K562 (cell line): ENCODE results near the gene TTC23L. TPM values are rescaled to one million over a fixed set of nuclear protein-coding genes. Genes with fewer than 3 reads are reported as not detected.
A peak's percentile ranks its signal among the peaks of the same experiment; 100 is the strongest.

Experiments used
- ATAC-seq: fragments of 200-7000 bp; cut with Tn5 transposase; 3 replicates; pipeline ENCODE4 v1.9.1; 2020; ENCODE audit warnings: moderate library complexity
- BruUV-seq: library from RNA; stranded (reverse); fragments of 400-500 nt; replicated peaks from 2 replicates; lab custom pipeline; 2021; lab: Mats Ljungman, UMichigan
- CTCF ChIA-PET: fragments of 300-600 bp; formaldehyde crosslinking; extraction: SDS; loops from one replicate; lab custom pipeline; 2021; ENCODE audit warnings: low intra/inter-chr PET ratio; lab: Yijun Ruan, JAX
- POLR2A ChIA-PET: fragments of 300-600, 350-650 bp; sonication (Branson Sonifier 250); formaldehyde crosslinking; extraction: SDS; loops from one replicate; lab custom pipeline; 2021; ENCODE audit warnings: antibody characterized with exemption, inconsistent platforms; lab: Yijun Ruan, JAX
- DNase-seq, 4 experiments: peaks; one replicate each; pipeline versions ENCODE4 v3.0.0 to v3.0.0-alpha.2; 2011 to 2018; ENCODE audit warnings: low spot score in 3 of 4, mixed read lengths in 3 of 4; ENCODE audit errors: extremely low read depth in 1 of 4
- FAIRE-seq: peaks from 2 replicates; lab custom pipeline; 2011; peaks lifted over from hg19 to GRCh38; lab: Jason Lieb, UNC
- H2AFZ ChIP-seq: 2 replicates; pipeline ENCODE4 v1.6.0; 2011; ENCODE audit warnings: low read depth, low read length, control low read depth, inconsistent platforms
- H3K27ac ChIP-seq: fragments of 200-600 bp; 3 replicates; pipeline ENCODE4 v1.8.0; 2011; ENCODE audit warnings: low read depth, mild to moderate bottlenecking, control low read depth, inconsistent platforms, low read length, moderate library complexity, mixed read lengths; ENCODE audit errors: extremely low read depth
- H3K27me3 ChIP-seq, 2 experiments: fragments of 300-600 bp in 1 of 2; 2 replicates in 1 of 2; 3 replicates in 1 of 2; pipeline versions ENCODE4 v1.6.0 to v1.8.0; 2011; ENCODE audit warnings: inconsistent platforms in 2 of 2, low read length in 2 of 2, mild to moderate bottlenecking in 1 of 2, mixed read lengths in 1 of 2, moderate library complexity in 1 of 2; ENCODE audit not compliant: control insufficient read depth in 2 of 2, insufficient read depth in 2 of 2
- H3K36me3 ChIP-seq: fragments of 300-600 bp; 3 replicates; pipeline ENCODE4 v1.8.0; 2011; ENCODE audit warnings: mild to moderate bottlenecking, low read length, inconsistent platforms; ENCODE audit not compliant: control insufficient read depth, insufficient read depth
- H3K4me1 ChIP-seq, 2 experiments: fragments of 200-600 bp in 1 of 2; replicated peaks in 1 of 2; 2 replicates in 1 of 2; 3 replicates in 1 of 2; pipeline versions ENCODE4 v1.5.1 to v1.8.0; 2011; ENCODE audit warnings: inconsistent platforms in 2 of 2, low read length in 2 of 2, mild to moderate bottlenecking in 1 of 2, mixed read lengths in 1 of 2, moderate library complexity in 1 of 2; ENCODE audit not compliant: control insufficient read depth in 2 of 2, insufficient read depth in 2 of 2
- H3K4me2 ChIP-seq: 2 replicates; pipeline ENCODE4 v1.6.1; 2011; ENCODE audit warnings: low read length, control low read depth, inconsistent platforms, mixed read lengths; ENCODE audit not compliant: insufficient read depth
- H3K4me3 ChIP-seq: fragments of 200-600 bp; sonication (generic), shearing (Covaris generic); 2 replicates; pipeline ENCODE4 v1.5.1; 2016; ENCODE audit warnings: control low read depth, inconsistent platforms
- H3K79me2 ChIP-seq: fragments of 200-600 bp; 3 replicates; pipeline ENCODE4 v1.8.0; 2011; ENCODE audit warnings: low read length, inconsistent platforms; ENCODE audit not compliant: control insufficient read depth, insufficient read depth
- H3K9ac ChIP-seq, 2 experiments: 2 replicates each; pipeline versions ENCODE4 v1.6.0 to v1.6.1; 2011; ENCODE audit warnings: low read depth in 2 of 2, low read length in 2 of 2, control low read depth in 1 of 2, inconsistent platforms in 1 of 2, mild to moderate bottlenecking in 1 of 2, mixed read lengths in 1 of 2; ENCODE audit not compliant: insufficient read depth in 1 of 2
- H3K9me1 ChIP-seq: one replicate; pipeline ENCODE4 v1.6.0; 2011; ENCODE audit warnings: inconsistent platforms, mild to moderate bottlenecking, low read length, moderate library complexity; ENCODE audit not compliant: control insufficient read depth, insufficient read depth
- H3K9me3 ChIP-seq: replicated peaks from 2 replicates; pipeline ENCODE4 v1.5.1; 2011; ENCODE audit warnings: low read depth, low read length, inconsistent platforms; ENCODE audit not compliant: control insufficient read depth, insufficient read depth
- H4K20me1 ChIP-seq: replicated peaks from 2 replicates; pipeline ENCODE4 v1.6.1; 2011; ENCODE audit warnings: low read length, inconsistent platforms, mixed read lengths; ENCODE audit not compliant: control insufficient read depth, insufficient read depth
- ARID3B ChIP-seq: fragments of 250-450 bp; sonication (Bioruptor Pico); IDR thresholded peaks from 2 replicates; pipeline ENCODE4 v1.4.0; 2020; ENCODE audit warnings: borderline replicate concordance
- FOXJ3 ChIP-seq: sonication (generic); formaldehyde crosslinking; IDR thresholded peaks from 2 replicates; pipeline ENCODE4 v1.4.0; 2020; ENCODE audit warnings: mild to moderate bottlenecking, missing genetic modification reagents
- FOXP1 ChIP-seq: sonication (generic); formaldehyde crosslinking; IDR thresholded peaks from 2 replicates; pipeline ENCODE4 v1.8.0; 2022; ENCODE audit warnings: mild to moderate bottlenecking, missing genetic modification reagents
- GABPA ChIP-seq: fragments of 200-800 bp; sonication (Bioruptor generic); conservative IDR thresholded peaks from 2 replicates; pipeline ENCODE4 v1.6.1; 2016; ENCODE audit warnings: low read depth, missing genetic modification characterization, missing compliant biosample characterization
- HMGN3 ChIP-seq: IDR thresholded peaks from 2 replicates; pipeline ENCODE4 v1.6.1; 2011; ENCODE audit warnings: borderline replicate concordance, low read depth, mild to moderate bottlenecking, mixed read lengths, low read length; ENCODE audit not compliant: insufficient read length; ENCODE audit errors: extremely low read depth
- IFI16 ChIP-seq: fragments of 250-450 bp; sonication (Bioruptor Pico); IDR thresholded peaks from 2 replicates; pipeline ENCODE4 v2.1.2; 2022; ENCODE audit warnings: mild to moderate bottlenecking, inconsistent platforms
- LCOR ChIP-seq: sonication (generic); formaldehyde crosslinking; IDR thresholded peaks from 2 replicates; pipeline ENCODE4 v1.8.0; 2022; ENCODE audit warnings: mild to moderate bottlenecking, missing genetic modification reagents
- MITF ChIP-seq: IDR thresholded peaks from 2 replicates; pipeline ENCODE4 v1.6.1; 2014; ENCODE audit warnings: antibody characterized with exemption
- PCBP1 ChIP-seq: fragments of 200-400 bp; formaldehyde crosslinking; IDR thresholded peaks from 2 replicates; pipeline ENCODE4 v1.6.1; 2018; ENCODE audit warnings: mild to moderate bottlenecking, low read depth, low read length; ENCODE audit not compliant: poor library complexity, severe bottlenecking
- SAP30 ChIP-seq: fragments of 200-600 bp; sonication (generic); IDR thresholded peaks from 2 replicates; pipeline ENCODE4 v1.6.1; 2012; ENCODE audit warnings: borderline replicate concordance, low read depth, mild to moderate bottlenecking, moderate library complexity, low read length, control low read depth, inconsistent platforms; ENCODE audit not compliant: insufficient read depth, poor library complexity, severe bottlenecking
- ZFPM2 ChIP-seq: fragments of 250-450 bp; sonication (Bioruptor Pico); IDR thresholded peaks from 2 replicates; pipeline ENCODE4 v1.5.1; 2022; ENCODE audit warnings: mild to moderate bottlenecking
- ZNF133 ChIP-seq: fragments of 250-450 bp; sonication (Bioruptor Pico); IDR thresholded peaks from 2 replicates; pipeline ENCODE4 v1.4.0; 2020; ENCODE audit warnings: mild to moderate bottlenecking
- ZNF609 ChIP-seq: sonication (generic); formaldehyde crosslinking; IDR thresholded peaks from 2 replicates; pipeline ENCODE4 v1.8.1; 2023; ENCODE audit warnings: missing genetic modification reagents, mild to moderate bottlenecking, borderline replicate concordance
- ZNF707 ChIP-seq: fragments of 250-450 bp; sonication (Bioruptor Pico); conservative IDR thresholded peaks from 2 replicates; pipeline ENCODE4 v1.8.0; 2022; ENCODE audit warnings: inconsistent platforms, mild to moderate bottlenecking, moderate library complexity
- WGBS: fragments of 100-300 bp; shearing (Covaris generic); methylation state at CpG from one replicate; pipeline ENCODE4 v1.1.6; 2016; ENCODE audit warnings: low coverage, mixed read lengths; ENCODE audit not compliant: insufficient coverage; ENCODE audit errors: missing lambda C conversion rate; 5-methylcytosine and 5-hydroxymethylcytosine counted together
- in situ Hi-C: fragments of 300-500 bp; cut with MboI; formaldehyde crosslinking; loops from 4 replicates; pipeline ENCODE4 v1.15.0; 2018; ENCODE audit warnings: inconsistent platforms, mixed read lengths
- intact Hi-C: fragments of 100-400 bp; cut with micrococcal nuclease; formaldehyde crosslinking; loops from 2 replicates; pipeline ENCODE4 v1.14.2; 2022
- polyA plus RNA-seq, 8 experiments: library from polyadenylated mRNA; depleted of rRNA in 4 of 8; stranded (reverse) in 5 of 8; unstranded in 3 of 8; fragments of >200 nt; fragmentation: Nextera tagmentation in 2 of 8; fragmentation: Illumina TruSeq in 1 of 8; extraction: Ambion mirVana in 2 of 8; extraction: Trizol in 1 of 8; gene quantifications; 2 replicates each; pipeline versions ENCODE4 v1.2.1 to v1.2.3, GENCODE V29; 2011 to 2014; ENCODE audit warnings: inconsistent platforms in 1 of 8, missing spikeins in 1 of 8
- total RNA-seq, 7 experiments: library from RNA; depleted of rRNA in 6 of 7; stranded (reverse); fragments of >200 nt in 6 of 7; fragmentation: Illumina TruSeq in 2 of 7; extraction: Trizol in 2 of 7; gene quantifications; 2 replicates each; pipeline versions ENCODE4 v1.2.1 to v1.2.3, GENCODE V29; 2011 to 2021; ENCODE audit warnings: low replicate concordance in 1 of 7

Gene TTC23L
- total and polyA plus RNA-seq, 9 of the 15 experiments (the other 6 are each of a cell fraction or from before 2014, with no cell fraction given): 0.03 to 0.32 (median 0.14) TPM; not detected in 2

GRCh38 chr5:34915856-34916192 is 76.9 kb downstream of the TTC23L start:
- under 1% methylated on average over 20 of the region's 20 CpGs for WGBS
- peaks cover 8% of the 10 kb centered on the region for H4K20me1 ChIP-seq
- peak overlapping the region; percentile 83 for H2AFZ ChIP-seq
- H3K27ac ChIP-seq: peak overlapping the region; percentile 95
- H3K9me3 ChIP-seq: no peaks in the 10 kb centered on the region
- peak overlapping the region; percentile 98 for H3K4me2 ChIP-seq
- no peak for FAIRE-seq
- BruUV-seq: TSS peak; percentile 67
- intact Hi-C loops (loop anchor here (1.0 to 5.0 kb wide), 3 partner anchors 13 to 219 kb away; partner anchors contain the start of gene DNAJC21), in situ Hi-C loops (loop anchor here (25.0 kb wide), 1 partner anchor 1454 kb away; no protein-coding TSS in a partner anchor)
- peaks cover 8 to 10% of the 10 kb centered on the region in 2 experiments; a peak in 4 of 5 replicates for H3K4me1 ChIP-seq
- POLR2A ChIA-PET: interaction anchor here (0.5 to 6.4 kb wide), 28 partner anchors 9 to 1263 kb away, joined by 3 to 67 read pairs (median 5); partner anchors contain the start of genes DNAJC21, RAI14 and TTC23L
- DNase-seq: peak in 2 of 4 experiments; percentile 37 to 51
- H3K4me3 ChIP-seq: peak overlapping the region; percentile 94
- H3K9ac ChIP-seq: peak overlapping the region; percentile 99 to 100
- ATAC-seq: peak; percentile 2
- no peaks in the 10 kb centered on the region for H3K27me3 ChIP-seq
- CTCF ChIA-PET: no interaction called here
- peaks cover 83% of the 10 kb centered on the region for H3K36me3 ChIP-seq
- H3K9me1 ChIP-seq: no peaks in the 10 kb centered on the region
- peaks cover 99% of the 10 kb centered on the region for H3K79me2 ChIP-seq
- peak; percentile 33; the same call in 1 of the 2 replicates for TF ChIP-seq ARID3B (CRISPR knock-in tag)
- TF ChIP-seq FOXJ3 (CRISPR knock-in tag): no peak
- TF ChIP-seq HMGN3: no peak
- TF ChIP-seq LCOR (CRISPR knock-in tag): no peak
- TF ChIP-seq FOXP1 (CRISPR knock-in tag): no peak; the same call in 1 of the 2 replicates
- TF ChIP-seq PCBP1: no peak
- no peak for TF ChIP-seq IFI16 (CRISPR knock-in tag)
- TF ChIP-seq ZNF133 (CRISPR knock-in tag): no peak
- no peak for TF ChIP-seq ZFPM2 (CRISPR knock-in tag)
- no peak for TF ChIP-seq ZNF707 (CRISPR knock-in tag)
- TF ChIP-seq GABPA (tag): peak; percentile 94
- TF ChIP-seq SAP30: peak; percentile 19
- TF ChIP-seq MITF: 0 out of 2 replicates have a peak, but pooled peaks have one; percentile 1
- TF ChIP-seq ZNF609 (CRISPR knock-in tag): no peak
